Right lobe of liver (tissue), 4 donors: ENCODE results near the gene ENPP3.

Experiments used
- POLR2A ChIP-seq: fragments of 450-650 bp; IDR thresholded peaks from one replicate; pipeline ENCODE4 v1.6.1; 2017; ENCODE audit warnings: antibody characterized with exemption, mild to moderate bottlenecking
- TF ChIP-seq, protein P1 (sequence below), 4 donors: fragments of 200-600 bp in 3 of 4; fragments of 450-650 bp in 1 of 4; IDR thresholded peaks; one replicate each; pipeline versions ENCODE4 v1.5.1 to v1.8.0; 2016 to 2022; ENCODE audit warnings: antibody characterized with exemption in 4 of 4, mild to moderate bottlenecking in 2 of 4
- donor health status: DM: no; HTN: no; CAD: no.
- donor health status: DM: no; HTN: no; CAD: no.
- donor health status: DM: no; HTN: yes; CAD: no.

DNA sequence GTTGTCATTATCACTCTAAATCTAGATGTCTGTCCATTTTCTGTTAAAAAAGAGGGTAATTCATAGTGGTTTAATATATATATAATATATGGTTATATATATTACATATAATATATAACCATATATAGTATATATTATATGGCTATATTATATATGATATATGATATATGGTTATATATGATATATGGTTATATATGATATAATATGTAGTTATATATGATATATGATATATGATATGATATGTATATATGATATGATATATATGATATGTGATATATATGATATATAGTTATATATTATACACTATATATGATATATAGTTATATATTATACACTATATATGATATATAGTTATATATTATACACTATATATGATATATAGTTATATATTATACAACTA lies 55.5 kb downstream of the ENPP3 start:
- TF ChIP-seq, protein P1, sequence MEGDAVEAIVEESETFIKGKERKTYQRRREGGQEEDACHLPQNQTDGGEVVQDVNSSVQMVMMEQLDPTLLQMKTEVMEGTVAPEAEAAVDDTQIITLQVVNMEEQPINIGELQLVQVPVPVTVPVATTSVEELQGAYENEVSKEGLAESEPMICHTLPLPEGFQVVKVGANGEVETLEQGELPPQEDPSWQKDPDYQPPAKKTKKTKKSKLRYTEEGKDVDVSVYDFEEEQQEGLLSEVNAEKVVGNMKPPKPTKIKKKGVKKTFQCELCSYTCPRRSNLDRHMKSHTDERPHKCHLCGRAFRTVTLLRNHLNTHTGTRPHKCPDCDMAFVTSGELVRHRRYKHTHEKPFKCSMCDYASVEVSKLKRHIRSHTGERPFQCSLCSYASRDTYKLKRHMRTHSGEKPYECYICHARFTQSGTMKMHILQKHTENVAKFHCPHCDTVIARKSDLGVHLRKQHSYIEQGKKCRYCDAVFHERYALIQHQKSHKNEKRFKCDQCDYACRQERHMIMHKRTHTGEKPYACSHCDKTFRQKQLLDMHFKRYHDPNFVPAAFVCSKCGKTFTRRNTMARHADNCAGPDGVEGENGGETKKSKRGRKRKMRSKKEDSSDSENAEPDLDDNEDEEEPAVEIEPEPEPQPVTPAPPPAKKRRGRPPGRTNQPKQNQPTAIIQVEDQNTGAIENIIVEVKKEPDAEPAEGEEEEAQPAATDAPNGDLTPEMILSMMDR (IDR thresholded peaks at IDR 0.05): no peak
- TF ChIP-seq POLR2A: no peak
